Prostate gland (tissue), 2 donors: Measurements from ENCODE around the gene SERPINB5.

Source experiments
- POLR2AphosphoS5 ChIP-seq: sonication (generic); formaldehyde crosslinking; IDR thresholded peaks from one replicate; pipeline ENCODE4 v1.6.1; 2017; ENCODE audit warnings: antibody characterized with exemption
- TF ChIP-seq, protein P1 (sequence below), 4 experiments: fragments of 200-600 bp in 2 of 4; fragments of 450-650 bp in 2 of 4; sonication (generic) in 2 of 4; IDR thresholded peaks; 1 replicate in 3 of 4; 2 replicates in 1 of 4; pipeline ENCODE4 v1.5.1; 2016 to 2019; ENCODE audit warnings: antibody characterized with exemption in 4 of 4, mild to moderate bottlenecking in 2 of 4, moderate library complexity in 2 of 4

DNA sequence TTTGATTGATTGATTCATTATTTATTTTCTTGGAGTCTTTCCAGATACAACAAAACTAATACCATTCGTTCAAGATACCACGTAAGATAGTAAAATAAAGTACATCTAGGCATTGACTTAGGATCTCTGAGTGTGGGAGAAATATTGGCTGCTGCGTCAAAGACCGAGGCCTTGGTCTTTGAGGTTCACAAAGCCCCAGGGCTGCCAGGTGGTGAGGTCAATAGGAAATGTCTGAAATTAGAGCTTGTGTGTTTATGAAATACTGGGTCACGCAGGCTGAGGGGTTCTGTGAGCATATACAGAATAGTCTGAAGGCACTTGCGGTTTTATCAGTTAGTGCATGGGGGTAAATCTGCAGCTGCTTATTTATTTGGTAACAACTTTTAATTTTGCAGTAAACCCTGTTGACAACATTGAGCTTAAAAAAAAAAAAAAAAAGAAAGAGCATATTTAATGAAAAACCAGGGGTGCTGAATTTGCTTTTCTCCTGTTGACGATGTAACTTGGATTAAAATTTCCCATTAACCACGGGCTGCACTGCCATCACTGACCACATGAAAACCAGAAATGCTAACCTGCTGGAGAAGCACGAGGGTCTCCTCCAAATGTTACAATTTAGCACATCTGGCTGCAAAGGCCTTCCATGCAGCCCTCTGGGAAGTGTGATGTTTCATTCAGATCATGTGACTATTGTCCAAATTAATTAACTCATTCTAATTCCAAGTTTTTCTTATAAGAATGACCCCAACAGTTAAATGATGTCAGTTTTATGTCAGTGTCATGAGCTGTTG lies 38.3 kb downstream of the SERPINB5 start:
- TF ChIP-seq POLR2AphosphoS5: no peak
- TF ChIP-seq, protein P1, sequence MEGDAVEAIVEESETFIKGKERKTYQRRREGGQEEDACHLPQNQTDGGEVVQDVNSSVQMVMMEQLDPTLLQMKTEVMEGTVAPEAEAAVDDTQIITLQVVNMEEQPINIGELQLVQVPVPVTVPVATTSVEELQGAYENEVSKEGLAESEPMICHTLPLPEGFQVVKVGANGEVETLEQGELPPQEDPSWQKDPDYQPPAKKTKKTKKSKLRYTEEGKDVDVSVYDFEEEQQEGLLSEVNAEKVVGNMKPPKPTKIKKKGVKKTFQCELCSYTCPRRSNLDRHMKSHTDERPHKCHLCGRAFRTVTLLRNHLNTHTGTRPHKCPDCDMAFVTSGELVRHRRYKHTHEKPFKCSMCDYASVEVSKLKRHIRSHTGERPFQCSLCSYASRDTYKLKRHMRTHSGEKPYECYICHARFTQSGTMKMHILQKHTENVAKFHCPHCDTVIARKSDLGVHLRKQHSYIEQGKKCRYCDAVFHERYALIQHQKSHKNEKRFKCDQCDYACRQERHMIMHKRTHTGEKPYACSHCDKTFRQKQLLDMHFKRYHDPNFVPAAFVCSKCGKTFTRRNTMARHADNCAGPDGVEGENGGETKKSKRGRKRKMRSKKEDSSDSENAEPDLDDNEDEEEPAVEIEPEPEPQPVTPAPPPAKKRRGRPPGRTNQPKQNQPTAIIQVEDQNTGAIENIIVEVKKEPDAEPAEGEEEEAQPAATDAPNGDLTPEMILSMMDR (IDR thresholded peaks at IDR 0.05): no peak
